HG02571 (cell line): ENCODE data around the gene JARID2.

Experiments
- ATAC-seq: cut with Tn5 transposase; IDR thresholded peaks from one replicate; pipeline ENCODE4 v1.9.1; 2021; ENCODE audit warnings: mild to moderate bottlenecking, moderate library complexity; ENCODE audit not compliant: unreplicated experiment

JARID2 gene

DNA sequence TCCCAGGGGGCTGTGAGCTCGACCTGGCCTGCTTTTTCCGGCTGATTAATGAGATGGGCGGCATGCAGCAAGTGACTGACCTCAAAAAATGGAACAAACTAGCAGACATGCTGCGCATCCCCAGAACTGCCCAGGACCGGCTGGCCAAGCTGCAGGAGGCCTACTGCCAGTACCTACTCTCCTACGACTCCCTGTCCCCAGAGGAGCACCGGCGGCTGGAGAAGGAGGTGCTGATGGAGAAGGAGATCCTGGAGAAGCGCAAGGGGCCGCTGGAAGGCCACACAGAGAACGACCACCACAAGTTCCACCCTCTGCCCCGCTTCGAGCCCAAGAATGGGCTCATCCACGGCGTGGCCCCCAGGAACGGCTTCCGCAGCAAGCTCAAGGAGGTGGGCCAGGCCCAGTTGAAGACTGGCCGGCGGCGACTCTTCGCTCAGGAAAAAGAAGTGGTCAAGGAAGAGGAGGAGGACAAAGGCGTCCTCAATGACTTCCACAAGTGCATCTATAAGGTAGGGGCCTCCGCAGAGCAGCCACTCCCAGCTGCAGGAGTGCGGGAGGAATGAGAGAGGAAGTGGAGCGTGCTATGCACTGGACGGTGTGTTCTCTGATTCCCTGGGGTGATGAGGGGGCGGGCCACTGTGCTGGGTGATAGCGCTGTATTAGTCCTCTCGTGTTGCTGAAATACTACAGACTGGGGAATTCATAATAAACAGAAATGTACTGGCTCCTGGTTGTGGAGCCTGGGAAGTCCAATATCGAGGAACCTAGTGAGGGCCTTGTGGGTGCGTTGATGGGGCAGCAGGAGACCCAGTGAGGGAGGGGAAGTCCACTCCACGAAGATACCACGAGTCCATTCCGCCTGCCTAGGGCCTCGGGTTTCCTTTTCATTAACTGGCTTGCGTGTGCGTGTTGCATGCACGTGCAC is 255.3 kb downstream of the JARID2 start:
- no peak for ATAC-seq

DNA sequence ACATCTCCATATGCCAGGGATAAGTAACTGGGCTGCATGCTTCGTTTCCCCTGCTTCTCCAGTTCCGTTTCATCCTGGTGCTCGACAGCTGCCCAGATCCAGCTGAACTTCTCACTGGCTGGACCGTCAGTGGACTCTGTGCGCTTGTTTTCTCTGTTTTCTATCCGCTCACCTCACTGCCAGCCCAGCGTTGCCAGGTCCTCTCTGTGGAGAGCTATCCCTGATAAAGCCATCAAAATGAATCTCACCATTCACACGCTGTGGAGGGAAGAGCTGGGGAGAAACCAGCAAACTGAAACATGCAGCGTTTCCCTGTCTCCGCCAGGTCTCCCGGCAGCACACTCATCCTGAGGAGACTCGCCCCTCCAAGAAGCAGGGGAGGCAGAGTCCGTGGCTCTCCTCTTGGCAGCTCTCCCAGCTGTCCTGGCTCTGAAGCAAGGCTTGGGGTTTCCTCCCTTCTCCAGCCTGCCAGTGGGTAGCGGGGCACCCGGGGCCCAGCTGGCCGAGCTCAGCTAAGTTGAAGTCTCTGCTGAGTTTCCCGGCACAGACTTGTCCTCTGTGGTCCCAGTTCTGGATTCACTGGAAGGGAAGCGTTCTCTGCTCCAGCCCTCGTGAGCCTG is 256.1 kb downstream of the JARID2 start:
- ATAC-seq = no peak

DNA sequence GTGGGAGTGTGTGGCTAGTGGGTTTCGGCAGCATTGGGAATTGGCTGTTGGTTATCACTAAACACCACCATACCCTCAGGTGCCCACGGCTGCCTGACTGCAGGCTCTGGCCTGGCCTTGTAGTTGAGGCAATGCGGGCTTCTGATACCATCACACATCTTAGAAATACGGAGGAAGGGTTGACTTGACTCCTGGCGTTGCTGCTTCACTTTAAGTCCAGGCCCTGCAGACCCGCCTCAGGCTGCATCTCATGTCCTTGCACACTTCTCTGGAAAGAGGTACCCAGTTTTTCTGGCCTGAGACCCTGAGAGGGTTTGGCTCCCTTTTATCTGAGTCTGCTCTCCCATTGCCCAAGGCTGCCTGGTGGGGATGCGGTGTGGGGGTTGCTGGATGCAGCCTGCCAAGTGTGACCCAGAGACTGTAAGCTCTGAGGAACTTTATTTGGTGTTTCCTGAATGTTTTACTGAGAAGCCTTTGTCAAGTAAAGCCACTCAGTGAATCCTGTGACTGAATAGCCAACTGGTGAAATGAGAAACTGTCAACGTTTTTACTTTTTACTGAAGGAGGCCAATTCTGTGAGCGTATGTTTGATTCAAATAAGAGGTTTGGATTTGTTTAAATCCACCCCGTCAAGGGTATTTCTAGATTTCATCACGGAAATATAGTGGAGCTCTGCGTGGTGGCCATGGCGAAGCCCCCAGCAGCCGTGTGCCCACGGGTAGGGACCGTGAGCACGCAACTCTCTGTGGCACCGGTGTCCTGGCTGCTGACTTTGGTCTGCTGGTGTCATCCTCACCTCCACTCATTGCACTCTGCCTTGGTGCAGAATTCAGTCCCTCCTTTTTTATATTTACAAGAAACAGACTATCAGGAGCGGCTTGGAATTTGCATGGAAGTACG is 256.8 kb downstream of the JARID2 start:
- no peak for ATAC-seq

DNA sequence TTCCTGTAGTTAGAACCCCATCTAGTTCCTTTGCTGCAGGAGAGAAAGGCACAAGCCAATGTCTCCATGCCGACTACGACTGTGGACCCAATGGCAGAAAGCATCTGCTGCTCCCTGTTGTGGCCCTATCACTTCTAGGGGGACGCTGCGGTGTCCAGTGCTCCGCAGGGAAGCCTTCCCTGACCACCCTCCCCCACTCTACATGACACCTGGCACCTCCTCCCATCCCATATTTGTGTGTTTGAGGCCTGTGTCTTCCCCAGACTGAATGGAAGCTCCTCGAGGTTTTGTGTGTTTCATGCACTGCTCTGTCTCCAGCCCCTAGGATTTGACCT is 257.4 kb downstream of the JARID2 start:
- no peak for ATAC-seq

DNA sequence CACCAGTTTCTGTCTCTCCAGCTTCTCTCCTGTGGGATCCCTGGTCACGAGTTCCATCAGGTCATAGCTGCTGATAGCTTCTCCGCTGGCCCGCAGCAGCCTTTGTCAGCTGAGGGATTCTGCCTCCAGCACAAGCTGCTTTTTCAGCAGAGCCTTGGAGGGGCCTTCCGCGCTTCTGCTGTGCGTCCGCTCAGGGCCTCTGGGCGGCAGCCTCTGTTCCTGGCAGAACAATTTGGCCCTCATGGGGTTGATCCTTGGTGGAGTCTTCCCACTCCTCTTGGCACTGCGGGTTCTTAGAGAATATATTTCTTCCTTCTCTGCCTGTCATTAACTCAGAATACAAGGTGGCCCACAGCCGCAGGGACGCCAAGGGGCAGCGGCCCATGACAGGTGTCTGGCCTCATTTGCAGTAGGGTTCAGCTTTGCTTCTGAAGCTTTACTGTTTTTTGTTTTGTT is 258.2 kb downstream of the JARID2 start:
- ATAC-seq = no peak

DNA sequence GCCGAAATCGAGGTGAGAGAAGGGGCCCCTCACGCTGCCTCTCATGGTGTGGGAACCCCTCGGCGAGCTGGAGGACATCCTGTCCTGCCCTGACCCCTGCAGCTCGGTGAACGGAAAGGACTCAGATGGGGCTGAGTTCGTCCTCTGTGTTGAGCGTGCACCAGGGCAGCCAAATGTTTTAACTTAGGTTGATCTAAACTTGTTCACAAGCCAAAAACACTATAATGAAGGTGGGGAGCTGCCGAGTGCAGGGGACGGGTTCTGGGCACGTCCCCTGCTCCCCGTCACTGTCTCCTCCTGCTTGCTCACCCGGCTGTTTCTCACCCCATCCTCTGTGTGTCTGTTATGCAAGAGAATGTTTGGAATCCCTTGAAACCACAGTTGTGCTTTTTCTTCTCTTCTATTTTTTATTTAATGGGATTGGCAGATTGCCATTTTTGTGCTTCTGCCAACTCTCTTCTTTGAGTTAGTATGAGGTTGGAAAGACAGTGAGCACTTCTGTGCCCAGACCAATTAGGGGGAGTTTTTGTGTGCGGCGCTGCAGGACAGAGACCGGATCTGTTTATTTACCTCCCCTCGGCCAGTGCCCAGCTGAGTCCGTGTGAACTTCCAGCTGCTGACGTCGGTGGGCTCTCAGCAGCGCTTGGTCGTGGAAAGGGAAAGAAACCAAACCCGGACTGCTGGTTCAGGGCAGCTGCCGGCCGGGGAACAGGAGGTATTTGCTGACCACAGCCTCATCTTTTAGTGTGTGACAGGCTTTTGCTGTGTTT is 258.9 kb downstream of the JARID2 start:
- no peak for ATAC-seq

DNA sequence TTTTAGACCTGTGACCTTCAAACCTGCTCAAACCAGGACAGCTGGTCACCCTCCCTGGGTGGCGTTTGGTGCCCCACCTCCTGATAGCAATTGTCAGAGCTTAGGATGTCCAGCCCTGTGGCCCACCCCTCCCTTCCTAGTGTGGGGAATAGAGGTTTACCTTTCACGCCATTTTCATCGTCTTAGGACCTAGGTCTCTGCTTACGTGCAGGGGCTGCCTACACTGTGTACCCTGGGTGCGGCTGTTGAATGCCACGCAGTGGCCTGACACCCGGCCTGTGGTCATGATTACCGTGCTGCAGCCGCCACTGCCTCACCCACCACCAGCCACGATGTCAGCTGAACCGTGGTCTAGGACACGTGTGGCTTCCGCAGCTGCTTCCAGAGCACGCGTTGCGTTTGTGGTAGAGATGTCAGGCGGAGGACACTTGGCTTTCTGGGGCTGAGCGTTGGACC is 259.6 kb downstream of the JARID2 start:
- no peak for ATAC-seq

DNA sequence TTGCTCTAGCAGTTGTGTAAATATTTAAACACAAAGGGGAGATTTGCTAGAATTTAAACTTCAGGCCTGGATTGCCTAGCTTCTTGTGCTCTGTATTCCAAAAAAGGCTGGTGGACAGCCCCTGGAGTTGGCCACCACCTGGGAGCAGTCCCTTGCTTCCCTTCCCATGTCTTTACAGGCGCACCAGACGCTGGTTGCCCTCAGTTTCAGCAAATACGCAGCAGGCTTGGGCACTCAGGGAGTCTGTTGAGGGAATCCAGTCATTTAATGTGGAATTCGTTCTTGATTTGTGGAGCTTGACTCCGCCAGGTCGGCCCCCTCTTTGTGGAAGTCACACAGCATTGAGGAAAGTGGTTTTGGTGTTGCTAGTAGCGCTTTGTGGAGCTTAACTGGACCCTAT is 260.2 kb downstream of the JARID2 start:
- ATAC-seq = no peak

DNA sequence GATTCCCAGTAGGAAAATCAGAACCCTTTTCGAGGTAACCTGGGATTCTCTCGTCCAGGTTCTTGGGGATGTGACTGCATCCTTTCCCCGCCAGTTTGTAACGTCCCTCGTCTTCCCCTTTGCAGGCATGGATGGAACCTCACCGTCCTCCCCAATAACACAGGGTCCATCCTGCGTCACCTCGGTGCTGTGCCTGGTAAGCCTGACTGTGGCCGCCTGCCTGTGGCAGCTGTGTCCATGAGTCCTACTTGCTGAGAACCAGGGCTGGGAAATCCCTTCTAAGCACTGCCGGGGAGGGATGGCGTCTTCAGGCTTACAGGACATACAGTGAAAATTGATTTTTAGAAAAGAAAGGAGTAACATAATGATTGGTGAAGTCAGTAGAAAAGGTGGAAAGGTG is 261.4 kb downstream of the JARID2 start:
- no peak for ATAC-seq

DNA sequence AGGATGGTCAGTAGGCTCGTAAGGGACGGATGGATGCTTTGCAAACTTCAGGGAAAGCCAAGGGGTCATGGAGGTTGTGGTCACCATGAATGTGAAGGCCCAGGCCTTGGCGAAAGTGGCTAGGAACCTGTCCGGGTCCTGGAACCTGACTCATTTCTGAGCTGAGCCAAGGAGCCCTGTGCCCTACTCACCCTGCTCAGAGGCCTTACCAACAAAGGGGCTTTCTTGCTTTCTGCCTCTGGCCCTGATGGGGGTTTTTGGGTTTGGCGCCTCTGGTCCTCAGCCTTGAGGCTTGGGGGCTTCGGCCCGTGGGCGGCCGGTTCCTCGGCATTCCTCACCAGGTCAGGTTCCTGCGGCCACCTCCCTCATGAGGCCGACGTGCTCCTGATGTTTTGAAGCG is 261.9 kb downstream of the JARID2 start:
- ATAC-seq = no peak

DNA sequence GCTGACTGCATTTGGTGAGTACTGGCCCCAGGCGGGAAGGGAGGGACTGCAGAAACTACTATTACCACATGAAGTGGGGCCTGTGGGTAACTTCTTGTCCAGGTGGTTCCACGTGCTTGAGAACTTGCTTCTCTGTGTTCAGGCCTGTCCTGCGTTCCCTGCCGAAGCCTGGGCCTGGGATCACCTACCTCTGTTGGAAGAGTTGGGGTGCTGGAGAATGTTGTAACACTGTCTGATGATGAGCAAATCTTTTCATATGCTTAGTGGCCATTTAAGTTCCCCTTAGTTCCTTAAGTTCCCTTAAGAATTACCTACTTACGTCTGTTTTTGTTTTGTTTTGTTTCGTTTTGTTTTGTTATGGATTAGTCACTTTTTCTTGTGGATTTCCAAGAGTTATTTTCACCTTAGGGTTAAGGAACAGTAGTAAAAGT is 262.6 kb downstream of the JARID2 start:
- ATAC-seq = no peak

DNA sequence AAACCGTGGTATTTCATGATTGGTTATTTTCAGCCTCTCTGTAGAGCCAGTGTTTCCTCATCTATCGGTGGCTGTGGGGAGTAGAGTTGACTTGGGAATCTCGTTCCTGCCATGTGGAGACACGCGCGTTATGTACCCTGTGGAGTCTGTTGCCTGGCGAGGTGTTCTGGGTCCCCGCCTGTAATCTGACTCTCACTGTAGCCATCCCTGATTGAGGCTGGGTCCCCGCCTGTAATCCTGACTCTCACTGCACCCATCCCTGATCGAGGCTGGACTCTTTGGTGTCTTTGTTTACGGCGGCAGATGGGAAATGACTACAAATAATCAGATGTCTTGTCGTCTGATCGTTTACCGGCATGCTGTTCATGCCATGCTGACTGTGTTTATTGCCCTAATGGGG is 263.1 kb downstream of the JARID2 start:
- ATAC-seq = no peak

DNA sequence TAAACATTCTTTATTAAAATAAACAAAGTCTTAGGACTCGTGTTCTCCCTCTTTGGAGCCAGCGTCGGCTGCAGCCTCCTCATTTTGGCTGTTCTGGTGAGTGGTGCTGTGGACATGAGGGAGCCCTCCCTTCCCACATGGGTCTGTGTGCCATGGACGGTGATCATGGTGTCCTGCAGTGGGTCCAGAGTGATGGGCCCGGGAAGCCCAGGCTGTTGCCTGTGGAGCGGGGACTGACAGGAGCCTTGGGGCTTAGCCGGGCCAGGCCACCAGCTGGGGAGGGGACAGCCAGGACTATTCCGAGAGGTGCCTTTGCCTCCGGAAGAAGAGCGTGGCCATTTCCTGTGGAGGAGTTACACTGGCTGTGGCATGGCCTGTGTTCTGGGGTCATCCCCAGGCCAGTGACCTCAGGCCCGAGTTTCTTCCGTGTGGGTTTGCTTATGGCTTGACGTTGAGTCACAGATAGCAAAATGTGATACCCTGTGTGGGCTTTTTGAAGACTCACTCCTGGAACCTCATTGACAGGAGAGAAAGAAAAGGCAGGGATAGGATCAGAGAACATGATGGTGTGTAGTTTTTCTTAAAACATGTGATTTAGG is 263.6 kb downstream of the JARID2 start:
- no peak for ATAC-seq

DNA sequence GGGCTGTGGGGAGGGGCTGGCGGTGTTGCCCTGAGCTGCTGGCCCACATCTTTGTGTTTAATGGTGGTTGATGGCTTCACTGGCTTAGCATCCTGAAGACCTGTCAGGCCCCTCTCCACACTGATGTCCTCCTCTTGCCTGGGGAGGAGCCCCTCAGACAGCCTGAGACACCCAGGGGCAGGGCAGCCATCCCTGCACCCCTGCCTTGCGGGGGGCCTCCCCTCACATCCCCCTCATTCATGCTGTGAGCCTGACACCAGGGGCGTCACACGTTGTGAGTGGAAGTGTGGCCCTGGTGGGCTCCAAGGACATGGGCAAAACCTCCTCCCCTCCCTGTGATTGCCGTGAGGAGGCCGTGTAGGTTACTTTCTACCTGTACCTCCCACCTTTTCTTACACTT is 264.3 kb downstream of the JARID2 start:
- no peak for ATAC-seq

DNA sequence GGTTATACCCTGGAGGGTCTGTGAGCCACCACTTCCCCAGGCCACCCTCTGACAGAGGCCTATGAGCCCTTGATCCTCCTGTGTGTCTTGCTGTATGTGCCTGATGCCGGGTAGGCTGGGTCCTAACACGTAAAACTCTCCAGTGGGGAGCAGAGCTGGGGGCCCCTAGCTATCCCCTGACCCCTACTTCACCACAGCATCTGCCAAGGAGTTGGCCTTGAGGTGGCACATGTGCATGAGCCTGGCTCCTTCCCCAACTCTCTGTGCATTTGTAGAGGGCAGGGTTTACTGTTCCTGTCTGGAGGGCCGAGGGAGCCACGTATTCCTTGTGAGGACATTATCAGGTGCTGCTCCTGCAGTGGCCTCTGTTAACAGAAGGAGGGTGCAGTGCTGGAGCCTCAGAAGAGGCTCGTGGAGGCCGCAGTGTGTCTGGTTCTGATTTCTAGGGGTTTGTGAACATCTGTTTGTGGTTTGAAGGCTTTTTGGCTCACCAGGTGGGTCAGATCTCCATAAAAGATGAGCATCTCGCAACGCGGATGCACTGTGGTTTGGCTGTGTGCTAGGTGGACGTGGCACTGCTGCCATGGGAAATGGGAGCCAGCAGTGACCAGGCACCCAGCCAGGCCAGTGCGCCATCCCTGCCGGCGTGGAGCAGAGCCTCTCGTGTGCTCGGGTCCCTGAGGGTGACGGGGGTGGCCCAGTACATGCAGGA is 264.8 kb downstream of the JARID2 start:
- ATAC-seq = no peak

DNA sequence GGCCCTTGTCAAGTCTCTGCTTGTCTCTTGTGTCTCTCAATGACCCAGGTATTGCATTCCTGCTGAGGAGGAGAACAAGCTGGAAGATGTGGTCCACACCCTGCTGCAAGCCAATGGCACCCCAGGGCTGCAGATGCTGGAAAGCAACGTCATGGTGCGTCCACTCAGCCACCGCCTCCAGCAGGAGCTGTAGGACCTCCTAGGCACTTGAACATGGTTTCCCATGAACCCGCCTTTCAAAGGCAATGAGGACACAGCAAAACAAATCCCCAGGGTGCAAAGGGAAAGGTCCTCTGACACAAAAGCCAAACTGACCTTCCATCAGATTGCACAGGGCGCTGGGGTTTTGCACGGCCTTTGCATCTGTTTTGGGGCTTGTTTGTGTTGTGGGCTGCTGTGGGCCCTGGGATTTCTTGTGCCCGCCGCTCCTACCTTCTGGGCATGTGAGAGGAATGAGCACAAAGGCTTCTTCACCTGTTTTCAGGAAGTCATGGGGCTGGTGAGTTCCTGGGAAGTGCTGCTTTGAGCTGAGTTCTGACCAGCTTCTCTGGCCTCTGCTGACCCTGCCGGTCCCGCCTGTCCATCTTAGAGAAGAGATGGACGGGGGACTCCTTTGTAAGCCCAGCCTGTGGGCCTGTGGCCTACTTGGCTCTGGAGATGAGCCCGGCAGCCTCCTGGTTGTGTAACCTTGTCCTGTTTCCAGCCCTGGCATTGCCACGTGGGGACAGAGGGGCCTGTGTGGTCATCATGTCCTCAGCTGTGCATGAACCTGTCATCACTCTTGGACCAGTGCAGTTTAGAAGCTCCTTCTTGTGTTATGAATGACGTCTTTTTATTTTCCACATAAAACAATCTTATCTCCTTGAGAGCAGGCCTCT is 265.6 kb downstream of the JARID2 start:
- no peak for ATAC-seq

DNA sequence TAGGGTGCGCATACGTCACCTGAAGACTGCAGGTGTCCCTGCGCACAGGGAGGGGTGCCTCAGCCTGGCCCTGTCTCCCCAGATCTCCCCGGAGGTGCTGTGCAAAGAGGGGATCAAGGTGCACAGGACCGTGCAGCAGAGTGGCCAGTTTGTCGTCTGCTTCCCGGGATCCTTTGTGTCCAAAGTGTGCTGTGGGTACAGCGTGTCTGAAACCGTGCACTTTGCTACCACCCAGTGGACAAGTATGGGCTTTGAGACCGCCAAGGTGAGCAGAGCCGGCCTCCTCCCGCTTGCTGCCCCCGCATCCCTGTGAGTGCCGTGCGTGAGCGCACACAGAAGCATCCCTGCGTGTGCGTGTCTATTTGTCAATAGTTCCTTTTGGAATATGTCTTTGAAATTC is 266.3 kb downstream of the JARID2 start:
- ATAC-seq = no peak

DNA sequence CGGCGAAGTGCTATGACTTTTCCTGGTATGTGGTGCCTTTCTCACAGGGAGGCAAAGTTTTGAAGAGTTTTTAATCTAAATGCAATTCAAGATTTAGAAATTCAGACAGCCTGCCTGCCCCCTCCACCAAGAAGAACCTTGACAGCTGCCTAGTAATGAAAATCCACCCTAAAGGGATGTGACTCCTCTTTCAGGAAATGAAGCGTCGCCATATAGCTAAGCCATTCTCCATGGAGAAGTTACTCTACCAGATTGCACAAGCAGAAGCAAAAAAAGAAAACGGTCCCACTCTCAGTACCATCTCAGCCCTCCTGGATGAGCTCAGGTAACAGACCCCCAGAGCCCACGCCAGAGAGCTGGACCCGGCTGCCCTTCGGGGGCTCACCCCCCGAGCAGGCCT is 266.9 kb downstream of the JARID2 start:
- no peak for ATAC-seq
